ENCODE measurements around the gene HBEGF. TPM values are rescaled to one million over a fixed set of nuclear protein-coding genes. Genes with fewer than 3 reads are reported as not detected.

The HBEGF gene
- total and polyA plus RNA-seq, 8 donors, result 1.2 to 39.8 (median 13.4) TPM

- Histone ChIP-seq H3K27ac (peak overlapping the region; percentile 19 to 81 (median 52)), H3K36me3 (no peaks in the 10 kb centered on the region), H3K27me3 (no peaks in the 10 kb centered on the region), H3K4me1 (peaks cover 0 to 26% (median 7%) of the 10 kb centered on the region in 4 donors), H3K4me3 (no peak overlapping the region), H3K9me3 (no peaks in the 10 kb centered on the region)
- peak; percentile 51 to 54 for DNase-seq
- no peak for TF ChIP-seq EP300 (IDR thresholded peaks at IDR 0.05)
- peak in 1 of 3 donors; percentile 77 for TF ChIP-seq POLR2AphosphoS5 (IDR thresholded peaks at IDR 0.05)
- WGBS, 5 donors, result 13 to 23% (median 17%) methylated on average over 4 of the region's 4 CpGs
- intact Hi-C loops (cut with DNase I; ENCODE audit: low total_unique reads), result no loop called here
These were observed 34.2 kb downstream of the HBEGF start for GRCh38 chr5:140312067-140312790.

DNA sequence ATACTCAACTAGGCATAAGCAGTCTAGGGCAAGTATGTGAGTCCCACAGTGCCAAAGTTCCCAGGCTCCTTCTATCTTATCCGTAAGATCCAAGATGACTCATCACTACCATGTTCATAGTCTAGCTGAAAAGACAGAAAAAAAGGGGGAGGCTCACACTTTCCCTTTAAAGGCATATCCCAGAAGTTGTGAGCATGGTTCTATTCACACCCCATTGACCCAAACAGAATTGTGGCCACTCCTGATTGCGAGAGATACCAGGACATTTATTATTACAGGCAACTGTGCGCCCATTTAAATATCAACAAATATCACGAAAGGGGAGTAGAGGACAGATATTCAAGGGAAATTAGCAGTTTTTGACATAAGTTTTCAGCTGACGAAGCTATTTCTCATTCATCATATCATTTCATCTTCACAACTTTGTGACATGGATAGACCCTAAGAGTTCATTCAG is 35.4 kb downstream of the HBEGF start:
- H3K4me3 ChIP-seq, result no peak overlapping the region
- DNase-seq, result no peak
- 81 to 89% (median 85%) methylated on average over 5 of the region's 5 CpGs for WGBS, 5 donors
- H3K9me3 ChIP-seq, result no peaks in the 10 kb centered on the region
- no peaks in the 10 kb centered on the region for H3K27me3 ChIP-seq
- intact Hi-C loops (cut with DNase I; ENCODE audit: low total_unique reads), result no loop called here
- peaks cover 0 to 26% (median 7%) of the 10 kb centered on the region in 4 donors for H3K4me1 ChIP-seq
- H3K36me3 ChIP-seq, result no peaks in the 10 kb centered on the region
- peak overlapping the region in 4 of 5 donors; percentile 40 to 81 (median 66) for H3K27ac ChIP-seq
- TF ChIP-seq POLR2A (IDR thresholded peaks at IDR 0.05) (no peak), EP300 (IDR thresholded peaks at IDR 0.05) (no peak), POLR2AphosphoS5 (IDR thresholded peaks at IDR 0.05) (no peak), CTCF (IDR thresholded peaks at IDR 0.05) (no peak)

DNA sequence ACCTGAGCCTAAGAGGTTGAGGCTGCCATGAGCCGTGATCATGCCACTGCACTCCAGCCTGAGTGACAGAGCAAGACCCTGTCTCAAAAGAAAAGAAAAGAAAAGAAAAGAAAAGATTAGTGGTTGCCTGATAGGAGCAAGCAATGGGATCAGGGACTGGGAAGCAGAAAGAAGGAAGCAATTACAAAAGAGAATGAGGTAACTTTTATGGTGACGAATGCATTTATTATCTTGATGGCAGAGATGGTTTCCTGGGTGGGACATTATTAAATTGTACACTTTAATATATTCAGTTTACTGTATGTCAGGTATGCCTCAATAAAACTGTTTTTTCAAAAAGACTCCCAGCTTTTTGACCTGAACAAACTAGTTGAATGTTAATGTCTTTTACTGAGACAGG is 36.0 kb downstream of the HBEGF start:
- H3K9me3 ChIP-seq, result no peaks in the 10 kb centered on the region
- WGBS, 5 donors, result 62 to 85% (median 78%) methylated on average over 2 of the region's 2 CpGs
- no peak for DNase-seq
- H3K27me3 ChIP-seq, result no peaks in the 10 kb centered on the region
- no peak overlapping the region for H3K4me3 ChIP-seq
- H3K36me3 ChIP-seq, result no peaks in the 10 kb centered on the region
- intact Hi-C loops (cut with DNase I; ENCODE audit: low total_unique reads), result no loop called here
- H3K27ac ChIP-seq, result peak overlapping the region in 2 of 5 donors; percentile 52 to 81
- H3K4me1 ChIP-seq, result peaks cover 0 to 26% (median 7%) of the 10 kb centered on the region in 4 donors
- TF ChIP-seq EP300 (IDR thresholded peaks at IDR 0.05) (no peak), CTCF (IDR thresholded peaks at IDR 0.05) (no peak), POLR2AphosphoS5 (IDR thresholded peaks at IDR 0.05) (no peak), POLR2A (IDR thresholded peaks at IDR 0.05) (no peak)

GRCh38 chr5:140309706-140310249 is 36.6 kb downstream of the HBEGF start:
- DNase-seq, result no peak
- Histone ChIP-seq H3K27ac (peak overlapping the region in 1 of 5 donors; percentile 81), H3K27me3 (no peaks in the 10 kb centered on the region), H3K4me3 (no peak overlapping the region), H3K9me3 (no peaks in the 10 kb centered on the region), H3K4me1 (peaks cover 0 to 26% (median 7%) of the 10 kb centered on the region in 4 donors), H3K36me3 (no peaks in the 10 kb centered on the region)
- intact Hi-C loops (cut with DNase I; ENCODE audit: low total_unique reads), result no loop called here
- TF ChIP-seq CTCF (IDR thresholded peaks at IDR 0.05), result no peak
- TF ChIP-seq POLR2A (IDR thresholded peaks at IDR 0.05), result no peak
- TF ChIP-seq POLR2AphosphoS5 (IDR thresholded peaks at IDR 0.05), result no peak
- 89 to 94% (median 91%) methylated on average over 3 of the region's 3 CpGs for WGBS, 5 donors

DNA sequence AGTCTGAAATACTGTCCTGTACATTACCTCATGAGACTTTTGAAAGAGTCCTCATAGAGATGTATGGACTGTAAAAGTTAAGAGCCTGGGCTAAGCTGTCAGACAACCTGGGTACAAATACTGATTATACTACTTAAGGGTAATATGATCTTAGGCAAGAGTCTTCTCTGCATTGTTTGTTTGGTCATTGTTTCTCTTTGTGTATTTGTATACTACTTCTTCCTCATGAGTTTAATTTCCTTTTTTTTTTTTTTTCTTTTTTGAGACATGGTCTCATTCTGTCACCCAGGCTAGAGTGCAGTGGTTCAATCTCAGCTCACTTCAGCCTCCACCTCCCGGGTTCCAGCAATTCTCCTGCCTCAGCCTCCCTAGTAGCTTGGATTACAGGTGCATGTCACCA is 40.9 kb downstream of the HBEGF start:
- WGBS, 5 donors, result 90 to 97% (median 95%) methylated on average over 1 of the region's 1 CpG
- intact Hi-C loops (cut with DNase I; ENCODE audit: low total_unique reads), result no loop called here

More for the DNA sequence above, 40.9 kb downstream of the HBEGF start:
- TF ChIP-seq CTCF (IDR thresholded peaks at IDR 0.05) (no peak), POLR2AphosphoS5 (IDR thresholded peaks at IDR 0.05) (no peak), POLR2A (IDR thresholded peaks at IDR 0.05) (no peak), EP300 (IDR thresholded peaks at IDR 0.05) (no peak)
- Histone ChIP-seq H3K36me3 (no peaks in the 10 kb centered on the region), H3K27ac (no peak overlapping the region), H3K4me1 (peaks cover 11 to 27% (median 19%) of the 10 kb centered on the region in 4 donors), H3K27me3 (no peaks in the 10 kb centered on the region), H3K4me3 (no peak overlapping the region), H3K9me3 (no peaks in the 10 kb centered on the region)
- no peak for DNase-seq

Measured in stomach (tissue), 9 donors.